Measurements from ENCODE around the gene AGTRAP.

Gene AGTRAP

GRCh38 chr1:11729155-11729497 lies 6.8 kb upstream of the AGTRAP start:
- ChIA-PET CTCF (no interaction called here), POLR2A (no interaction called here)
- no peak overlapping the region for H3K4me3 ChIP-seq (ENCODE audit: low read depth, low read length)
- DNase-seq (ENCODE audit: low read depth, low spot score), result no peak
- no peak for TF ChIP-seq CTCF (IDR thresholded peaks at IDR 0.05; ENCODE audit: insufficient read depth, low read length, missing control alignments)

GRCh38 chr1:11729498-11730428 lies 6.2 kb upstream of the AGTRAP start:
- no peak for TF ChIP-seq CTCF (IDR thresholded peaks at IDR 0.05; ENCODE audit: insufficient read depth, low read length, missing control alignments)
- ChIA-PET CTCF (interaction anchor here (1.7 to 2.4 kb wide), 3 partner anchors 8 to 14 kb away, joined by 5 to 16 read pairs (median 13); no protein-coding TSS in a partner anchor), POLR2A (no interaction called here)
- no peak for DNase-seq (ENCODE audit: low read depth, low spot score)
- H3K4me3 ChIP-seq (ENCODE audit: low read depth, low read length), result no peak overlapping the region

- H3K4me3 ChIP-seq (ENCODE audit: low read depth, low read length), result no peak overlapping the region
- DNase-seq (ENCODE audit: low read depth, low spot score), result no peak
- no peak for TF ChIP-seq CTCF (IDR thresholded peaks at IDR 0.05; ENCODE audit: insufficient read depth, low read length, missing control alignments)
- ChIA-PET POLR2A (interaction anchor here (0.7 kb wide), 1 partner anchor 1989 kb away, joined by 4 read pairs; no protein-coding TSS in a partner anchor), CTCF (interaction anchor here (0.9 to 2.4 kb wide), 5 partner anchors 9 to 85 kb away, joined by 3 to 16 read pairs (median 5); no protein-coding TSS in a partner anchor)
These were observed 5.5 kb upstream of the AGTRAP start for GRCh38 chr1:11730429-11730891.

GRCh38 chr1:11731691-11732283 lies 4.1 kb upstream of the AGTRAP start:
- CTCF ChIA-PET, result interaction anchor here (1.3 to 2.4 kb wide), 4 partner anchors 10 to 86 kb away, joined by 3 to 16 read pairs (median 9); no protein-coding TSS in a partner anchor
- POLR2A ChIA-PET, result no interaction called here
- no peak for DNase-seq (ENCODE audit: low read depth, low spot score)
- H3K4me3 ChIP-seq (ENCODE audit: low read depth, low read length), result peak overlapping the region; percentile 41
- TF ChIP-seq CTCF (IDR thresholded peaks at IDR 0.05; ENCODE audit: insufficient read depth, low read length, missing control alignments), result no peak

- ChIA-PET POLR2A (no interaction called here), CTCF (interaction anchor here (0.7 to 1.1 kb wide), 3 partner anchors 12 to 17 kb away, joined by 3 to 4 read pairs (median 3); no protein-coding TSS in a partner anchor)
- no peak for DNase-seq (ENCODE audit: low read depth, low spot score)
- no peak overlapping the region for H3K4me3 ChIP-seq (ENCODE audit: low read depth, low read length)
- no peak for TF ChIP-seq CTCF (IDR thresholded peaks at IDR 0.05; ENCODE audit: insufficient read depth, low read length, missing control alignments)
These were observed 2.6 kb upstream of the AGTRAP start for GRCh38 chr1:11733306-11733705.

- POLR2A ChIA-PET, result interaction anchor here (1.8 kb wide), 1 partner anchor 71 kb away, joined by 5 read pairs; the partner anchor contains the start of genes CLCN6 and MTHFR
- TF ChIP-seq CTCF (IDR thresholded peaks at IDR 0.05; ENCODE audit: insufficient read depth, low read length, missing control alignments), result no peak
- peak overlapping the region; percentile 89 for H3K4me3 ChIP-seq (ENCODE audit: low read depth, low read length)
- DNase-seq (ENCODE audit: low read depth, low spot score), result no peak
- CTCF ChIA-PET, result interaction anchor here (1.1 to 4.8 kb wide), 4 partner anchors 15 to 85 kb away, joined by 3 to 21 read pairs (median 4); partner anchors contain the start of gene FBXO6
These were observed 444 bp upstream of the AGTRAP start for GRCh38 chr1:11735531-11735853.

All from AG04449 (cell line).